Measurements from ENCODE around the gene PCDHGA10.
A peak's percentile ranks its signal among the peaks of the same experiment; 100 is the strongest.
"Not testable (repeated sequence)": the region's sequence is repeated elsewhere in the genome, so short reads cannot be mapped to it uniquely, and the experiment has no call there.

The PCDHGA10 gene

GRCh38 chr5:141412854-141413539, at the start of gene PCDHGA10:
Gene PCDHGA10, plus strand, starts transcription at chr5:141412987. Its CDS starts 189 bp downstream, at chr5:141413176.
- DNase-seq: peak; percentile 60 to 65

GRCh38 chr5:141363952-141364660, 48.7 kb upstream of the PCDHGA10 start, which contains the start of gene PCDHGA5:
Gene PCDHGA5, plus strand, starts transcription at chr5:141364162. Its CDS starts 169 bp downstream, at chr5:141364331.
- no peak for DNase-seq

GRCh38 chr5:141366016-141366896, 46.5 kb upstream of the PCDHGA10 start:
- DNase-seq: no peak

GRCh38 chr5:141369994-141370848, 42.6 kb upstream of the PCDHGA10 start, which contains the start of gene PCDHGB3:
Gene PCDHGB3, plus strand, starts transcription at chr5:141370242. Its CDS starts 153 bp downstream, at chr5:141370395.
- DNase-seq: peak in 1 of 2 donors; percentile 47

GRCh38 chr5:141371572-141372475, 41.0 kb upstream of the PCDHGA10 start:
- DNase-seq: no peak

GRCh38 chr5:141373673-141374317, 39.0 kb upstream of the PCDHGA10 start, which contains the start of gene PCDHGA6:
Gene PCDHGA6, plus strand, starts transcription at chr5:141373891. Its CDS starts 193 bp downstream, at chr5:141374084.
- no peak for DNase-seq

- DNase-seq: no peak
These were observed 38.2 kb upstream of the PCDHGA10 start for GRCh38 chr5:141374627-141375026.

GRCh38 chr5:141375444-141376155, 37.2 kb upstream of the PCDHGA10 start:
- DNase-seq: not testable (repeated sequence)

GRCh38 chr5:141382469-141383294, 30.1 kb upstream of the PCDHGA10 start, which contains the start of gene PCDHGA7:
Gene PCDHGA7, plus strand, starts transcription at chr5:141382742. Its CDS starts 158 bp downstream, at chr5:141382900.
- peak in 1 of 2 donors; percentile 13 for DNase-seq

- DNase-seq: no peak
These were observed 29.4 kb upstream of the PCDHGA10 start for GRCh38 chr5:141383345-141383744.

- no peak for DNase-seq
These were observed 28.1 kb upstream of the PCDHGA10 start for GRCh38 chr5:141384471-141385267.

GRCh38 chr5:141387557-141388311, 25.1 kb upstream of the PCDHGA10 start, which contains the start of gene PCDHGB4:
Gene PCDHGB4, plus strand, starts transcription at chr5:141387698. Its CDS starts 187 bp downstream, at chr5:141387885.
- DNase-seq: peak in 1 of 2 donors; percentile 28

- no peak for DNase-seq
These were observed 24.1 kb upstream of the PCDHGA10 start for GRCh38 chr5:141388661-141389060.

GRCh38 chr5:141389153-141390042, 23.4 kb upstream of the PCDHGA10 start:
- DNase-seq: no peak

GRCh38 chr5:141392429-141393198, 20.2 kb upstream of the PCDHGA10 start, which contains the start of gene PCDHGA8:
Gene PCDHGA8, plus strand, starts transcription at chr5:141392633. Its CDS starts 181 bp downstream, at chr5:141392814.
- DNase-seq: no peak

Data from CD4-positive, alpha-beta T cell treated with Interleukin-4 for 1 hour (primary cell).